A549 (cell line): ENCODE measurements around the gene DUSP14. TPM values are rescaled to one million over a fixed set of nuclear protein-coding genes. Genes with fewer than 3 reads are reported as not detected.

Experiments used
- ATAC-seq, 2 experiments: fragments of 200-7000 bp in 1 of 2; fragments of >200 bp in 1 of 2; cut with Nextera tagmentation in 1 of 2; cut with Tn5 transposase in 1 of 2; 3 replicates each; pipeline versions ENCODE4 v1.8.0 to v1.9.1; 2018 to 2020; ENCODE audit warnings: mild to moderate bottlenecking in 1 of 2, moderate library complexity in 1 of 2
- CTCF ChIA-PET: fragments of 300-600 bp; sonication (Branson Sonifier 250); formaldehyde crosslinking; extraction: SDS; loops from one replicate; lab custom pipeline; 2021; ENCODE audit warnings: antibody characterized with exemption, inconsistent platforms; lab: Yijun Ruan, JAX
- POLR2A ChIA-PET: fragments of 350-600 bp; formaldehyde crosslinking; extraction: SDS; loops from one replicate; lab custom pipeline; 2021; ENCODE audit warnings: antibody characterized with exemption, inconsistent platforms; lab: Yijun Ruan, JAX
- DNase-seq, 2 experiments: peaks; one replicate each; pipeline versions ENCODE4 v3.0.0 to v3.0.0-alpha.2; 2011 to 2016; ENCODE audit warnings: low read depth in 1 of 2, low spot score in 1 of 2
- FAIRE-seq: peaks from 2 replicates; lab custom pipeline; 2011; peaks lifted over from hg19 to GRCh38; lab: Jason Lieb, UNC
- H3K27ac ChIP-seq, 2 experiments: fragments of >200 bp; sonication (Bioruptor Twin); formaldehyde crosslinking; 3 replicates each; pipeline ENCODE4 v1.5.1; 2016 to 2017
- H3K4me1 ChIP-seq: fragments of >200 bp; sonication (Bioruptor Twin); formaldehyde crosslinking; 3 replicates; pipeline ENCODE4 v1.6.1; 2016
- H3K4me2 ChIP-seq: fragments of >200 bp; sonication (Bioruptor Twin); formaldehyde crosslinking; 3 replicates; pipeline ENCODE4 v1.6.1; 2016
- H3K4me3 ChIP-seq: fragments of >200 bp; sonication (Bioruptor Twin); formaldehyde crosslinking; 3 replicates; pipeline ENCODE4 v1.5.1; 2016
- H3K9me3 ChIP-seq: fragments of >200 bp; sonication (Bioruptor Twin); formaldehyde crosslinking; 3 replicates; pipeline ENCODE4 v1.6.1; 2016
- BCL3 ChIP-seq: fragments of >200 bp; sonication (Bioruptor Twin); formaldehyde crosslinking; IDR thresholded peaks from 3 replicates; pipeline ENCODE4 v1.6.1; 2016
- BHLHE40 ChIP-seq: IDR thresholded peaks from 2 replicates; pipeline ENCODE4 v1.6.1; 2012; ENCODE audit warnings: low read depth, low read length, inconsistent platforms
- CBX2 ChIP-seq: fragments of 200-600 bp; sonication (generic); IDR thresholded peaks from 2 replicates; pipeline ENCODE4 v1.6.1; 2016; ENCODE audit warnings: low read depth, mild to moderate bottlenecking, borderline replicate concordance
- CBX8 ChIP-seq: fragments of 200-600 bp; sonication (generic); IDR thresholded peaks from 2 replicates; pipeline ENCODE4 v1.6.1; 2016
- CEBPB ChIP-seq, 2 experiments: fragments of >200 bp in 1 of 2; sonication (Bioruptor Twin) in 1 of 2; formaldehyde crosslinking in 1 of 2; IDR thresholded peaks; 2 replicates each; pipeline ENCODE4 v1.6.1; 2012 to 2016
- E2F6 ChIP-seq: IDR thresholded peaks from 2 replicates; pipeline ENCODE4 v1.6.1; 2012; ENCODE audit warnings: low read depth, borderline replicate concordance
- FOSB ChIP-seq: fragments of 250-450 bp; sonication (Bioruptor Pico); IDR thresholded peaks from 2 replicates; pipeline ENCODE4 v1.5.0; 2020; ENCODE audit warnings: mild to moderate bottlenecking, moderate library complexity
- HES2 ChIP-seq: fragments of >200 bp; sonication (Bioruptor Twin); formaldehyde crosslinking; IDR thresholded peaks from 2 replicates; pipeline ENCODE4 v1.6.1; 2016
- JUN ChIP-seq, 2 experiments: fragments of >200 bp; sonication (Bioruptor Twin); formaldehyde crosslinking; IDR thresholded peaks; 2 replicates in 1 of 2; 3 replicates in 1 of 2; pipeline ENCODE4 v1.6.1; 2016 to 2017
- JUNB ChIP-seq: fragments of >200 bp; sonication (Bioruptor Twin); formaldehyde crosslinking; IDR thresholded peaks from 2 replicates; pipeline ENCODE4 v1.6.1; 2016
- KDM1A ChIP-seq: fragments of 200-600 bp; sonication (generic); IDR thresholded peaks from 2 replicates; pipeline ENCODE4 v1.6.1; 2016; ENCODE audit warnings: low read depth, mild to moderate bottlenecking
- KDM5A ChIP-seq: fragments of 200-600 bp; sonication (generic); IDR thresholded peaks from 2 replicates; pipeline ENCODE4 v1.6.1; 2016; ENCODE audit warnings: antibody characterized with exemption, mild to moderate bottlenecking
- NPAS2 ChIP-seq: fragments of 250-450 bp; sonication (Bioruptor Pico); IDR thresholded peaks from 2 replicates; pipeline ENCODE4 v1.8.0; 2022; ENCODE audit warnings: mild to moderate bottlenecking, moderate library complexity, borderline replicate concordance
- RAD21 ChIP-seq, 2 experiments: fragments of >200 bp in 1 of 2; sonication (Bioruptor Twin) in 1 of 2; formaldehyde crosslinking in 1 of 2; IDR thresholded peaks in 1 of 2; conservative IDR thresholded peaks in 1 of 2; 2 replicates in 1 of 2; 3 replicates in 1 of 2; pipeline ENCODE4 v1.6.1; 2012 to 2018; ENCODE audit warnings: inconsistent platforms in 1 of 2
- SMC3 ChIP-seq: fragments of >200 bp; sonication (Bioruptor Twin); formaldehyde crosslinking; IDR thresholded peaks from 3 replicates; pipeline ENCODE4 v1.6.1; 2018; ENCODE audit warnings: inconsistent platforms
- SREBF2 ChIP-seq: fragments of 450-650 bp; IDR thresholded peaks from 2 replicates; pipeline ENCODE4 v1.6.1; 2014; ENCODE audit warnings: mild to moderate bottlenecking, moderate library complexity
- TP53 ChIP-seq: fragments of 250-450 bp; sonication (Bioruptor Pico); IDR thresholded peaks from 2 replicates; pipeline ENCODE4 v1.5.0; 2021; ENCODE audit warnings: mild to moderate bottlenecking, moderate library complexity
- ZFP36 ChIP-seq: fragments of 450-650 bp; IDR thresholded peaks from 2 replicates; pipeline ENCODE4 v1.6.1; 2014; ENCODE audit warnings: borderline replicate concordance; ENCODE audit not compliant: partially characterized antibody
- WGBS: methylation state at CpG from one replicate; pipeline ENCODE4 v1.1.6; 2017; ENCODE audit errors: missing lambda C conversion rate; 5-methylcytosine and 5-hydroxymethylcytosine counted together
- polyA plus RNA-seq, 4 experiments: library from polyadenylated mRNA; depleted of rRNA in 3 of 4; stranded (reverse); fragments of >200 nt; fragmentation: RNase III in 1 of 4; extraction: RNeasy Plus Mini Kit Qiagen cat#74134 plus additional on column Dnase treatment in 1 of 4; gene quantifications; 2 replicates in 3 of 4; 3 replicates in 1 of 4; pipeline ENCODE4 v1.2.3, GENCODE V29; 2011 to 2017

The DUSP14 gene
- polyA plus RNA-seq, 2 of the 4 experiments (the other 2 are of a cell fraction), result 32.7 to 35.5 TPM

- ChIA-PET CTCF (interaction anchor here (0.7 to 4.8 kb wide), 5 partner anchors 8 to 140 kb away, joined by 3 to 20 read pairs (median 6); no protein-coding TSS in a partner anchor), POLR2A (no interaction called here)
- no peak overlapping the region for H3K4me2 ChIP-seq
- no peak for TF ChIP-seq JUN (IDR thresholded peaks at IDR 0.05)
- TF ChIP-seq JUNB, result no peak
- no peak for TF ChIP-seq HES2
- TF ChIP-seq ZFP36, result no peak
- no peak for TF ChIP-seq FOSB (CRISPR knock-in tag)
- TF ChIP-seq CBX2, result no peak
- no peak for TF ChIP-seq BCL3
- TF ChIP-seq SREBF2, result no peak
- TF ChIP-seq SMC3, result no peak
- TF ChIP-seq KDM5A, result no peak
- H3K9me3 ChIP-seq, result no peaks in the 10 kb centered on the region
- H3K4me1 ChIP-seq, result no peaks in the 10 kb centered on the region
- no peak for FAIRE-seq
- no peak overlapping the region for H3K4me3 ChIP-seq
- ATAC-seq, result no peak
- 93% methylated on average over 10 of the region's 10 CpGs for WGBS
- H3K27ac ChIP-seq, result no peak overlapping the region
- DNase-seq, result no peak
These were observed 24.0 kb downstream of the DUSP14 start for GRCh38 chr17:37513711-37514110.

- ChIA-PET POLR2A (no interaction called here), CTCF (interaction anchor here (0.5 to 4.8 kb wide), 5 partner anchors 11 to 1960 kb away, joined by 3 to 32 read pairs (median 7); no protein-coding TSS in a partner anchor)
- no peak overlapping the region for H3K4me2 ChIP-seq
- 83% methylated on average over 6 of the region's 6 CpGs for WGBS
- no peaks in the 10 kb centered on the region for H3K4me1 ChIP-seq
- H3K27ac ChIP-seq, result no peak overlapping the region
- no peak for TF ChIP-seq KDM1A
- no peak for TF ChIP-seq TP53 (CRISPR knock-in tag)
- no peak overlapping the region for H3K4me3 ChIP-seq
- ATAC-seq, result no peak
- no peak for DNase-seq
- FAIRE-seq, result no peak
- no peaks in the 10 kb centered on the region for H3K9me3 ChIP-seq
These were observed 26.5 kb downstream of the DUSP14 start for GRCh38 chr17:37516127-37516571.

GRCh38 chr17:37517881-37518280 lies 28.2 kb downstream of the DUSP14 start:
- WGBS, result 95% methylated on average over 4 of the region's 4 CpGs
- POLR2A ChIA-PET, result no interaction called here
- no peak overlapping the region for H3K4me2 ChIP-seq
- H3K4me3 ChIP-seq, result no peak overlapping the region
- CTCF ChIA-PET, result interaction anchor here (0.9 to 4.8 kb wide), 8 partner anchors 9 to 144 kb away, joined by 3 to 32 read pairs (median 3); no protein-coding TSS in a partner anchor
- no peaks in the 10 kb centered on the region for H3K9me3 ChIP-seq
- ATAC-seq (no peak), DNase-seq (no peak), FAIRE-seq (no peak)
- no peaks in the 10 kb centered on the region for H3K4me1 ChIP-seq
- TF ChIP-seq NPAS2 (CRISPR knock-in tag) (no peak), BHLHE40 (no peak), CEBPB (IDR thresholded peaks at IDR 0.05) (no peak)
- no peak overlapping the region for H3K27ac ChIP-seq

- 87% methylated on average over 8 of the region's 8 CpGs for WGBS
- Histone ChIP-seq H3K9me3 (no peaks in the 10 kb centered on the region), H3K4me1 (no peaks in the 10 kb centered on the region), H3K27ac (no peak overlapping the region), H3K4me2 (no peak overlapping the region), H3K4me3 (no peak overlapping the region)
- peak in 1 of 2 experiments; percentile 29 for DNase-seq
- peak; percentile 12 to 34; a peak in 1 of 5 replicates for TF ChIP-seq RAD21 (conservative IDR thresholded peaks at IDR 0.05 in 1 of 2, IDR thresholded peaks at IDR 0.05 in 1 of 2)
- no peak for TF ChIP-seq E2F6
- no peak for TF ChIP-seq CBX8
- no peak for FAIRE-seq
- ATAC-seq, result peak in 1 of 2 experiments; percentile 34; a peak in 1 of 6 replicates
- ChIA-PET CTCF (interaction anchor here (0.6 to 4.8 kb wide), 7 partner anchors 8 to 145 kb away, joined by 3 to 32 read pairs (median 4); no protein-coding TSS in a partner anchor), POLR2A (no interaction called here)
These were observed 29.1 kb downstream of the DUSP14 start for GRCh38 chr17:37518826-37519225.
